Measurements from ENCODE around the gene TMEM44.

TMEM44 gene

DNA sequence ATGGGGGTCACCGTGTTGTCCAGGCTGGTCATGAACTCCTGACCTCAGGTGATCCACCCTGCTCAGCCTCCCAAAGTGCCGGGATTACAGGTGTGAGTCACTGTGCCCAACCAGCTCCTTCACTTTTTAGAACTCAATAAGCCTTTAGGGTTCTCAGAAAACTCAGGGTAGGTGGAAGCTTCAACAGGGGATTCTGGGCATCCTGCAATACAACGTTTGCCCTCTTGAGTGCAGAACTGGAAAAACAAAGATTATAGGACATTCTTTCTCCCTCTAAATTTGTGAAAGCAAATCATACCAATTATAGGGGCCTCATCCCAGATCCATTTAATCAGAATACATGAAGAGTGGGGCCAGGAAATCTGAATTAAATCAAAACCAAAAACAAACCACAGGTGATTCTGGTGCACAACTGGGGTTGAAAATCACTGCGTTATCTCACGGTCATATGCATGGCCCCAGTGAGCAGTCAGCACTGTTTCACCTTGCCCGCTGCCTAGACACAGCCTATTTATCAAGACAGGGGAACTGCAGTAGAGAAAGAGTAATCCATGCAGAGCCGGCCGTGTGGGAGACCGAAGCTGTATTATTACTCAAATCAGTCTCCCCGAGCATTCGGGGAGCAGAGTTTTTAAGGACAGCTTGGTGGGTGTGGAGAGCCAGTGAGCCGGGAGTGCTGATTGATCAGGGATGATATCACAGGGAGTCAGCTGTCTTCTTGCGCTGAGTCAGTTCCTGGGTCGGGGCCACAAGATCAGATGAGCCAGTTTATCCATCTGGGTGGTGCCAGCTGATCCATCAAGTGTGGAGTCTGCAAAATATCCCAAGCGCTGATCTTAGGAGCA lies 58.4 kb downstream of the TMEM44 start:
- DNase-seq: no peak
- H3K36me3 Mint-ChIP-seq: no peaks in the 10 kb centered on the region
- H3K27ac Mint-ChIP-seq: no peak overlapping the region
- H3K27me3 Mint-ChIP-seq: peaks cover 57% of the 10 kb centered on the region
- no peaks in the 10 kb centered on the region for H3K4me1 Mint-ChIP-seq
- CTCF ChIA-PET: interaction anchor here (0.8 to 3.2 kb wide), 6 partner anchors 20 to 241 kb away, joined by 3 to 35 read pairs (median 6); no protein-coding TSS in a partner anchor
- H3K9me3 Mint-ChIP-seq: no peaks in the 10 kb centered on the region
- no peak overlapping the region for H3K4me3 Mint-ChIP-seq

DNA sequence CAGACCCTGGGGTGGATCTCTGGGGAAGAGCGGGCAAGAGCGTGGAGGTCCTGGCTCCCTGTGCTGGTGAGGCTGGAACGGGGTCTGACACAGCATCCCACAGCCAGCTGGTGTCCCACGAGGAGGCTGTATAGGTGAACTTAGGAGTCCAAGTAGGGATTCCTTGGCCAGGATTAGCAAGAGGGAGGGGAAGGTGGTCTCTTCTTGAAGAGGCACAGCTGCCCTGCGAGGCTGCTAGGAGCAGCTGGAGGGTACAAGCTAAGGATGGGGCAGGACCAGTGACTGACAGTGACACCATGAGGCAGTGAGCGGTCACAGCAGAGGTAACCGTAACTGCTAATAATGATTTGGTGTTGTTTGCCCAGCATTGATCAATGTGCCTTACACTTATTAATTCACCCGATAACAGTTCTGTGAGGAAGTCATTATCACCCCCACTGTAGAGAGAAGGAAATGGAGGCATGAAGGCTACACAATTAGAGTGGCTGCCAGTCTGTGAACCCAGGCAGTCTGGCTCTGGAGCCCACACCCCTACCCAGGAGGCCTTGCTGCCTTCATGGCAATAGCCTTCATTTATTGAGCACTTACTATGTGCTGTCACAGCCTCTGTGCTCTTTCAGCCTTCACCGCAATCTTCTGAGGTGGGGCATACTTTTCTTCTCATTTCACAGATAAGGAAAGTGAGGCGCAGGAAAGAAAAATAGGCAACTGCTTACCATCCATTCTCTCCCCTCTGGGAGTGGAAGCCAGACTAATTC lies 59.4 kb downstream of the TMEM44 start:
- H3K36me3 Mint-ChIP-seq: no peaks in the 10 kb centered on the region

DNA sequence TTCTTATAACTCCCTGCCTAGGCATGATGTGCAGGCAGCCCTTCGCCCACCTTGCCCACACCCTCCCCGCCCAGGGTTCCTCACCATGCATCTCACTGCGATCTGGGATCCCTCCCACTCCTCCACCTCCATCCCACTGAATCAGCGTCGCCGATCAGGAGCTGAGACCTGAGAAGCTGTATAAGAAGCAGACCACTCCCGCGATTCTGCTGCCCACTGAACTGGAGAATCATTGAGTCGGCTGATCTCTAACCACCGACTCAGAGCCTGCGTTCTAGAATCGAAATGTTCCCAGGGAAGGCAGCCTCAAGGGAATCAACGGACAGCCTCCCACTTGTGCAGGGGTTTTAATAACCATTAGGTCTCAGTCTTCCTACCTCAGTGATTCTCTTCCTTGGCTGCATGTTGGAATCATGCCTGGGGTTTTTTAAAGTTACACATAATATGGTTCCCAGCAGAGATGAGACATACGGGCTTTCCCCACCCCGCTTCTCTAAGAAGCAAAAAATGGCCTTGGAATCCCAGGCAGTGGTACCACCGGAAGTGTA lies 60.2 kb downstream of the TMEM44 start:
- H3K4me1 Mint-ChIP-seq: no peaks in the 10 kb centered on the region
- H3K9me3 Mint-ChIP-seq: no peaks in the 10 kb centered on the region
- H3K4me3 Mint-ChIP-seq: no peak overlapping the region
- DNase-seq: no peak
- peaks cover 61% of the 10 kb centered on the region for H3K27me3 Mint-ChIP-seq
- CTCF ChIA-PET: interaction anchor here (0.9 to 3.2 kb wide), 8 partner anchors 21 to 239 kb away, joined by 3 to 35 read pairs (median 3); no protein-coding TSS in a partner anchor
- H3K27ac Mint-ChIP-seq: no peak overlapping the region
- no peaks in the 10 kb centered on the region for H3K36me3 Mint-ChIP-seq

More for the DNA sequence above, 59.4 kb downstream of the TMEM44 start:
- DNase-seq: peak; percentile 57
- peaks cover 61% of the 10 kb centered on the region for H3K27me3 Mint-ChIP-seq
- no peaks in the 10 kb centered on the region for H3K4me1 Mint-ChIP-seq
- no peaks in the 10 kb centered on the region for H3K9me3 Mint-ChIP-seq
- H3K4me3 Mint-ChIP-seq: no peak overlapping the region
- H3K27ac Mint-ChIP-seq: no peak overlapping the region
- CTCF ChIA-PET: interaction anchor here (0.9 to 3.2 kb wide), 8 partner anchors 21 to 240 kb away, joined by 3 to 35 read pairs (median 4); no protein-coding TSS in a partner anchor

DNA sequence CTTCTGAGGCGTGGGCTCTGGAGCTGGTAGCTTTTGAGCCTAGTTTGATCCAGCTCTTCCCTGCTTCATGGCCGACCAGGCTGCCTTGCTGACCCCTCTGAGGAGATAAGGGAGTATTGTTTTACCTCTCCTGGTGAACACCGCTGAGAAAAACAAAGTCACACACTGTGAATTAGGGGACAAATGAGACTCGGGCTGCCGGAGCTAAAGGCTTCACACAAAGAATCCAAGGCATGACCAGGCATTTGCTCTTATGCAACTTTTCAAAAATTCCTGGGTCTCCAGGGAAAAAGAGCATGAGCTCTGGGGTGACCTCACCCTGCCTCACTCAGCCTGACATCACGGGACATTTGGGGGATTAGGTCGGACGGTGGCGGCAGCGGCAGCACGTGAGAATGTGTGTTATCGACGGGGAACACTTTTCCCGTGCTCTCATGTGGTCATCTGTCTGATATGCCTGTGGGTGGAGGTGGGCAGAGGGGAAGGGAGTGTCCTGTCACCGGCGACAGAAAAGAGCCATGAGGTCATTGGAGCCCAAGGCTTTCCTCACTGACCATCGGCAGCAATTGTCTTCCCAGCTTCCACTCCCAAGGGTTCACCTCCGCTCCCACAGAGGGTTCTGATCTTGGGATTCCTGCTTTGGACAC lies 61.0 kb downstream of the TMEM44 start:
- H3K9me3 Mint-ChIP-seq: no peaks in the 10 kb centered on the region
- no peaks in the 10 kb centered on the region for H3K36me3 Mint-ChIP-seq
- H3K27me3 Mint-ChIP-seq: peaks cover 60% of the 10 kb centered on the region
- H3K4me1 Mint-ChIP-seq: no peaks in the 10 kb centered on the region
- CTCF ChIA-PET: interaction anchor here (0.7 to 3.2 kb wide), 5 partner anchors 22 to 238 kb away, joined by 3 to 35 read pairs (median 3); no protein-coding TSS in a partner anchor
- H3K27ac Mint-ChIP-seq: no peak overlapping the region
- DNase-seq: no peak
- no peak overlapping the region for H3K4me3 Mint-ChIP-seq

DNA sequence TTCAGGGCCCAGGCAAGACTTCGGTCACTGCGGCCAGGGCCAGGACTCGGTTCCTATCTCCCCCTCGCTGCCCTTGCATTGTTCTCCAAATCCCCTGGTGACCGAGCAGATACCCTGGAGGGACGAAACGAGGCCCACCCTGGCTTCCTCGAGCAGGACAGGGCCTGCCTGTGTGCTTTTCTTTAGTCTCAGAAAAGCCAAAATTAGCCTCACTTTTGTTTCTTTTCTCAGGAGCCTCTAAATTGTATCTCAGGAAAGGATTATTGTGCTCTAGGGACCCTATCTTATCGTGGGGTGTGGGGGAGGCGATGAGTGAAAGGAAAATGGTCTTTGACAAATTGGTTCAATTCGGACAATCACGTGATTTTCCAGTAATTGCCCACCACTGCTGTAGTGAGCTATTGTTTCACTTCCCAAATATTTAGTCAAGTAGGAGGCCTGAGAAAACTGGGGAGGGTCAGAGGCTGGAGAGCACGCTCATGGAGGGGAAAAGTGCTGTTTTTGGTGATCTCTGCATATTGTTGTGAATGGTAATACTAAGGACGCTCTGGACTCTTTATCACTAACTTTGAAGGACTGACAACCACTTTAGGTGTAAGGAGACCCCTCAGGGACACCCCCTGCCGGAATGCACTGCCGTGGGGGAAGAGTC lies 61.6 kb downstream of the TMEM44 start:
- no peak for DNase-seq
- Mint-ChIP-seq H3K27ac (no peak overlapping the region), H3K4me1 (no peaks in the 10 kb centered on the region), H3K27me3 (peaks cover 66% of the 10 kb centered on the region), H3K9me3 (no peaks in the 10 kb centered on the region), H3K4me3 (no peak overlapping the region), H3K36me3 (no peaks in the 10 kb centered on the region)
- CTCF ChIA-PET: interaction anchor here (0.7 to 3.2 kb wide), 5 partner anchors 23 to 237 kb away, joined by 3 to 35 read pairs (median 3); no protein-coding TSS in a partner anchor

DNA sequence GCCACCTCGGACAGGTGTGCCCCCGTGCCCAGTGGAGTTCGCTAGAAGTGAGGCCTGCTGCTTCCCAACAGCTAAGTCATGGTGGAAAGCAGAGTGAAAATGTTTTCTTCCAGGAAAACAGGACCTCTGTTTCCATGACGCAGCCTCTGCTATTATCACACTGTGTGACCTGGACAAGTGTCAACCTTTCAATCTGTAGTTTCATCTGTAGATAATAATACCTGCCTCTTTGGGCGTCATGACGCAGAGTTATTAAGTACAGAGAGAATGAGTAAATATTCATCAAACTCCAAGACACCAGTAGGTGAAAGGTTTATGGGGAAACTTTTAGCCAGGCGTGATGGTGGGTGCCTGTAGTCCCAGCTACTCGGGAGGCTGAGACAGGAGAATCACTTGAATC lies 62.3 kb downstream of the TMEM44 start:
- Mint-ChIP-seq H3K4me1 (no peaks in the 10 kb centered on the region), H3K4me3 (no peak overlapping the region), H3K27me3 (peaks cover 65% of the 10 kb centered on the region), H3K9me3 (no peaks in the 10 kb centered on the region), H3K36me3 (no peaks in the 10 kb centered on the region), H3K27ac (no peak overlapping the region)
- CTCF ChIA-PET: interaction anchor here (1.6 kb wide), 1 partner anchor 104 kb away, joined by 4 read pairs; no protein-coding TSS in a partner anchor
- DNase-seq: no peak

DNA sequence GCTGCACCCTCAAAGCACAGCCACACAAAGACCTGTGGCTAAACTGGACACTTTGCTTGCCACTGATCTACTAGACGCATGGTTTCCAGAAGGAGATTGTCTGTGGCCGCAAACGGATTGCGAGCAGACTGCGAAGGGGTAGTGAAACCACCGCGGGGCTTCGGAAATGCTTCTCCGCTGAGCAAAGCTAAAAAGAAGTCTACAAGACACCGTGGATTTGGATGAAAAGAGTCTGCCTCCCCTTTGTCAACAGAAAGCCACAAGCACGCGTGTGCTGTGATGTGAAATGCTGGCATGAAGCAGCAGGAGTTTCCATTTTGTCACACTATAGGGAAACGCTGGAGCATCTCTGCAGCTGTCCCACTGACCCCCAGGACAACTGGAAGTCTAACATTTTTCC lies 63.0 kb downstream of the TMEM44 start:
- Mint-ChIP-seq H3K4me3 (no peak overlapping the region), H3K36me3 (no peaks in the 10 kb centered on the region), H3K27me3 (peaks cover 59% of the 10 kb centered on the region), H3K4me1 (no peaks in the 10 kb centered on the region), H3K9me3 (no peaks in the 10 kb centered on the region), H3K27ac (no peak overlapping the region)
- CTCF ChIA-PET: no interaction called here
- DNase-seq: no peak

DNA sequence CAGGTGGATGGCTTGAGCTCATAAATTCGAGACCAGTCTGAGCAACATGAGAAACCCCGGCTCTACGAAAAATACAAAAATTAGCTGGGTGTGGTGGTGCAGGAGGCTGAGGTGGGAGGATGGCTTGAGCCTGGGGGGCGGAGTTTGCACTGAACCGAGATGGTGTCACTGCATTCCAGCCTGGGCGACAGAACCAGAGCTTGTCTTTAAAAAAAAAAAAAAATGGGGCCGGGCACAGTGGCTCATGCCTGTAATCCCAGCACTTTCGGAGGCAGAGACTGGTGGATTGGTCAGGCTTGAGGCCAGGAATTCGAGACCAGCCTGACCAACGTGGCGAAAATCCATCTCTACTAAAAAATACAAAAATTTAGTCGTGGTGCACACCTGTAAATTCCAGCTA lies 64.0 kb downstream of the TMEM44 start:
- Mint-ChIP-seq H3K27me3 (peaks cover 59% of the 10 kb centered on the region), H3K27ac (no peak overlapping the region), H3K4me1 (no peaks in the 10 kb centered on the region), H3K4me3 (no peak overlapping the region), H3K9me3 (no peaks in the 10 kb centered on the region), H3K36me3 (no peaks in the 10 kb centered on the region)
- CTCF ChIA-PET: no interaction called here
- no peak for DNase-seq

DNA sequence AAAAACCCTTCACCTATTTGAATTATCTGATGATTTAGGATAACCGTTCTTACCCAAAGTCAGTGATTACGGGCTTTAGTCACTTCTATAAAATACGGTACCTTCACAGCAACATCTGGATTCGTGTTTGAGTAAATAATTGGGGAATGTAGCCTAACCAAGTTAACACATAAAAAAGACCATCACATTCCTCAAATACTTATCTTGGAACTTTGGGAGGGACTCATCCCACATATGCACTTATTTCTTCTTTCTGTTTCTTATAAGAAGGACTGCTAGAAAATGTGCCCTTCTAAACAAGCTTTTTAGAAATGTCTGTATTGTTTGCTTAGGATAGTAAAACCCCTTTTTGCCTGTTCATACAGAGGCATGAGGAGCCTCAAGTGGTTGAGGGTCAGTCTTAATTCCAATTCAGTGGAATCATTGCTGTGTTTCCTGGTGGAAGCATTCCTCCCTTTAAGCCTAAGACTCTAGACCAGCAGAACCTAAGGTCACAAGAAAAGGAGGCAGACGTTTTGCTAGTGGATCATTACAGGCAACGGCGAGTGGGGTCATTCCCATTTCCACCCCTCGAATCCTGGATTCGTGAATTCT lies 67.5 kb downstream of the TMEM44 start:
- Mint-ChIP-seq H3K4me3 (no peak overlapping the region), H3K4me1 (no peaks in the 10 kb centered on the region), H3K9me3 (no peaks in the 10 kb centered on the region), H3K36me3 (no peaks in the 10 kb centered on the region), H3K27ac (no peak overlapping the region), H3K27me3 (peaks cover 51% of the 10 kb centered on the region)
- no peak for DNase-seq
- CTCF ChIA-PET: no interaction called here

DNA sequence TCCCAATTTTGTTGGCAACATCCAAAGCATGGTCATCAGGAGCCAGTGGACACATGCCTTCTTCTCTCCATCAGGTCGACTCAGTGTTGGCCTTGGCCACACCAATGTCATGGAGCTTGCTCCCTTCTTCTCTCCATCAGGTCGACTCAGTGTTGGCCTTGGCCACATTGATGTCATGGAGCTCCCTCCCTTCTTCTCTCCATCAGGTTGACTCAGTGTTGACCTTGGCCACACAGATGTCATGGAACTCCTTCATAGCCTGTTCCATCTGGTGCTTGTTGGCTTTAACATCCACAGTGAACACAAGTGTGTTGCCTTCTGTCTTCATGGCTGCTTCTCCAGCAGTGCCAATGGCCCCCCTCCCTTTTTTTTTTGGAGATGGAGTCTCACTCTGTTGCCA lies 70.2 kb downstream of the TMEM44 start:
- no peaks in the 10 kb centered on the region for H3K4me1 Mint-ChIP-seq
- H3K27ac Mint-ChIP-seq: no peak overlapping the region

DNA sequence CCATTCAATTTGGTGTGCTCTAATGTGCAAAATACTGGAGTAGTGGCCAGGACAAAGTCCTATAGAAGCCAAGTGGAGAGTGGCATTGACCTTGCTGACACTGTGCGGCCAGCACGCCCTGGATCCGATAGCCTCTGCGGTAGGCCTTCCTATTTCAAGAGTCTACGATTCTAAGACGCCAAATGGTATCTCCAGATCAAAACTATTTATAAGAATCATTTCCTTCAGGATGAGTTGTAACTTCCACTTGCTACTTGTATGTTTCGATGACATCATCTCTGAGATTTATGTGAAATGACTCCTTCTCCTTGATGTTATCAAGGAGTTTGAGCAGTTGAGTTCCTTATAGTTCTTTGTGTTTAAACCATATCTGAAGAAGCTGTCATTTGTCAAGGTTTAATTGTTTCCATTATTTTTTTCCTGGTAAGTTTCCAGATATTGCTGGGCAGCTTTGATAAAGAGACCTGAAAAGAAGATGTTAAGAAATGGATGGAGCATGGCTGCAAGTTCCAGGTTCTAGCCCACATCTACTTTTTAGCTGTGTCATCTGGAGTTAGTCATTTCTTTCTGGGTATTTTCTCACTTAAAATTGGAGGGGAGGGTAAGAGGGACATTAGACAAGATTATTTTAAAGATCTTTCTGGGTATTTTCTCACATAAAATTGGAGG lies 71.8 kb downstream of the TMEM44 start:
- no peak for DNase-seq
- CTCF ChIA-PET: no interaction called here
- Mint-ChIP-seq H3K36me3 (no peaks in the 10 kb centered on the region), H3K4me3 (no peak overlapping the region), H3K27me3 (peaks cover 36% of the 10 kb centered on the region), H3K27ac (no peak overlapping the region), H3K9me3 (no peaks in the 10 kb centered on the region), H3K4me1 (peaks cover 5% of the 10 kb centered on the region)

More for the DNA sequence above, 70.2 kb downstream of the TMEM44 start:
- CTCF ChIA-PET: no interaction called here
- H3K9me3 Mint-ChIP-seq: no peaks in the 10 kb centered on the region
- no peak overlapping the region for H3K4me3 Mint-ChIP-seq
- no peak for DNase-seq
- H3K36me3 Mint-ChIP-seq: no peaks in the 10 kb centered on the region
- H3K27me3 Mint-ChIP-seq: peaks cover 43% of the 10 kb centered on the region

DNA sequence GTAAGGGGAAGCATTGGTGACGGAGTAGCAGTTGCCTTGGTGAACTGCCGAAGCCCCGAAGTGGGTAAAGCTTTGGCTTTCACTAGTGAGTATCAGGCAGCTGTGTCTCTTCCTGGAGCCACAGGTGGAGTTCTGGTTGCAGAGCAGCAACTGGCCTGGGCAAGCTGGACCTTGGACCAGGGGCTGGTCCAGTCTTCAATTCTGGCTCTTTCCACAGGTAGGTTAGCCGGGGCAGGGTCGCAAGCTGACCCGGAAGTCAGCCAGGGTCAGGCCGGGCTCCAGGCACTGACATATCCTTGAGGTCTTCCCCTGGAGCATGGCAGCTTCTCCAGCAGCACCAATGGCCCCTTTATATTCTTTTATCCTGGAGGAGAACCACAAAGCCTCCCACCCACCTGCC lies 73.2 kb downstream of the TMEM44 start:
- no peak overlapping the region for H3K4me3 Mint-ChIP-seq
- peaks cover 36% of the 10 kb centered on the region for H3K27me3 Mint-ChIP-seq
- CTCF ChIA-PET: no interaction called here
- H3K36me3 Mint-ChIP-seq: no peaks in the 10 kb centered on the region
- peaks cover 7% of the 10 kb centered on the region for H3K4me1 Mint-ChIP-seq
- DNase-seq: no peak
- no peaks in the 10 kb centered on the region for H3K9me3 Mint-ChIP-seq
- H3K27ac Mint-ChIP-seq: no peak overlapping the region

DNA sequence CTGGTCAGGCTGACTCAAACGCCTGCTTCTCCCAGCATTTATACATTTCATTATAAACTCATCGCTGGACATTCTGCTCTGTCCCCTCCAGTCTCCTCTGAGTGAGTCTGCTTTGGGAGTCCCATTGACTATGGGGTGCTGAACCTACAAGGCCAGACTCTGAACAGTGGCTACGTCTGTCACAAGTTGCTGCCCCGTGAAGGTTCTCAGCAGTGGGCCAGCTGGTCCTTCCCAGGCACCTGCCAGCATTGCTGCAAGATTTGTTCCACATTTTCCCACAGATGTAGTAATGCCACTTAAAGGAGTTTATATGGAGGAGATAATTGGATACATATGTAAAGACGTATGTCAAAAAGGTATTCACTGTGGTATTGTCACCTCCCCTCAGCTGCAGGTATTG lies 73.7 kb downstream of the TMEM44 start:
- peaks cover 31% of the 10 kb centered on the region for H3K27me3 Mint-ChIP-seq
- no peak overlapping the region for H3K27ac Mint-ChIP-seq
- CTCF ChIA-PET: no interaction called here
- H3K36me3 Mint-ChIP-seq: no peaks in the 10 kb centered on the region
- H3K4me3 Mint-ChIP-seq: no peak overlapping the region
- no peaks in the 10 kb centered on the region for H3K9me3 Mint-ChIP-seq
- DNase-seq: no peak
- peaks cover 7% of the 10 kb centered on the region for H3K4me1 Mint-ChIP-seq
